Head of caudate nucleus (tissue), 42 donors: Measurements from ENCODE around the gene FGF8.

Experiments
- DNase-seq, 42 donors: peaks; one replicate each; pipeline versions ENCODE4 v3.0.0 to v3.0.0-alpha.2; 2020 to 2021; ENCODE audit warnings: mixed read lengths in 7 of 42
- intact Hi-C: fragments of 100-400 bp; cut with DNase I; formaldehyde crosslinking; loops from one replicate; pipeline ENCODE4 v1.15.0; 2022

Gene FGF8

DNA sequence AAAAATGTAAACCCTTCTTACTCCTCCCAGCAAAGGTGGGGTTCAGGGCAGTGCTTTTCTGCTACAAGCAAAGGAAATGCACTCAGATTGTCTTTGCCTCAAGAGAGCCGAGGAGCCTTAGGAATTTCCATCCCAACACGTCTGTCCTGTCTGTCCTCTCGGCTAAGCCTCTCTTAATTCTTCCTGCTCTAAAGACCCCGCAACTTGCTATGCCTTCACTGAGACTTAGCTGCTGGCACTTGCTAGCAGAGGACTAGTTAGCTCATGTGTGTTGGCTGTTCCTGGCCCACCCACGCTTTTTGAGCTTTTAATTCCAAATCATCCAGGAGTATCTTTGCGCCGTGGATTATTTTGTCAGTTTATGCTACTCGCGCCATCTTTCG, 7.8 kb upstream of the FGF8 start:
- intact Hi-C loops: loop anchor here (5.0 kb wide), 1 partner anchor 181 kb away; no protein-coding TSS in a partner anchor
- DNase-seq: peak in 3 of 42 donors; percentile 7 to 36 (median 12)

DNA sequence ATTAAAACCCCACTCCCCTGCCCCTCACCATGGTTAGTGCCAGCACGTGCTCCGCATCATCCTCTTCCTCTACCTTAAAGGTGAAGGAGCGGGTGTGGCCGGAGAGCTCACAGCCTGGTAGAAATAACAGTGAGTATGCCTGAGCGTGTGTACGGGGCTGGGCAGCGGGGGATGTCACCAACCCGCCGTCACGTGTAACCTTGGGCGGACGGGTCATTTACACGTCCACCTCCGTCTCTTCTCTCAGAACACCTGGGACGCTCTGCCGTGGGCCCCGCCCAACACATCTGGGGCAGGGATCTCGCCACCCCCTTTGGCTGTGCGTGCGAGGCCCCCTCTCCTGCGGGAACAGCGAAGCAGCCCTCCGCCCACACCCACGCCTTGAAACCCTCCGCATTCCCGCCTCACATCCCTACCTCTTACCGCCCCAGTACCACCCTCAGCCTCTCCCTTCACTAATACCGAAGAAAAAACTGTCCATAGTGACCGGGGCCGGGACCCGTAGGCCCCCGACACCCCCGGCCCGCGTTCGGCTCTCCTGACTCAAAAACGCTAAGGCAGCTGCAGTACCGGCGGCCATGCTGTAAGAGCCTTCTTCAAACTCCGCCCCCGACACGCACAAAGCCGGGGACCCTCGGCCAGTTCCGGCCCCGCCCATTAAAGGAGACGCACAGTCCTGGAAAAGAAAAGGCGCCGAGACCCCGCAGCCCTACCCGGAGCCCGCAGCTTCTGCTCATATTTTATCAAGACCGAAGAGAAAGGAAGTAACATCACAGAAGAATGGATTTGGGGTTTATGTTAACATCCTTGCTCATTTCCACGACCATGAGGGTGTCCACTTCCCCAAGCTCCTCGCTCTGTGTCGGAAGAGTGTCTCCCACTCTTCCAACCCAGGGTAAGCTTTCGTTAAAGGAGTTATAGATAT, 7.2 kb upstream of the FGF8 start, which contains the start of gene NPM3:
TSS of gene NPM3 (minus strand) at position 636 of the 925 bp plus-strand sequence. CDS start at position 580, 56 bp downstream.
- peak; percentile 59 to 90 (median 79) for DNase-seq
- intact Hi-C loops: loop anchor here (5.0 kb wide), 1 partner anchor 181 kb away; no protein-coding TSS in a partner anchor

DNA sequence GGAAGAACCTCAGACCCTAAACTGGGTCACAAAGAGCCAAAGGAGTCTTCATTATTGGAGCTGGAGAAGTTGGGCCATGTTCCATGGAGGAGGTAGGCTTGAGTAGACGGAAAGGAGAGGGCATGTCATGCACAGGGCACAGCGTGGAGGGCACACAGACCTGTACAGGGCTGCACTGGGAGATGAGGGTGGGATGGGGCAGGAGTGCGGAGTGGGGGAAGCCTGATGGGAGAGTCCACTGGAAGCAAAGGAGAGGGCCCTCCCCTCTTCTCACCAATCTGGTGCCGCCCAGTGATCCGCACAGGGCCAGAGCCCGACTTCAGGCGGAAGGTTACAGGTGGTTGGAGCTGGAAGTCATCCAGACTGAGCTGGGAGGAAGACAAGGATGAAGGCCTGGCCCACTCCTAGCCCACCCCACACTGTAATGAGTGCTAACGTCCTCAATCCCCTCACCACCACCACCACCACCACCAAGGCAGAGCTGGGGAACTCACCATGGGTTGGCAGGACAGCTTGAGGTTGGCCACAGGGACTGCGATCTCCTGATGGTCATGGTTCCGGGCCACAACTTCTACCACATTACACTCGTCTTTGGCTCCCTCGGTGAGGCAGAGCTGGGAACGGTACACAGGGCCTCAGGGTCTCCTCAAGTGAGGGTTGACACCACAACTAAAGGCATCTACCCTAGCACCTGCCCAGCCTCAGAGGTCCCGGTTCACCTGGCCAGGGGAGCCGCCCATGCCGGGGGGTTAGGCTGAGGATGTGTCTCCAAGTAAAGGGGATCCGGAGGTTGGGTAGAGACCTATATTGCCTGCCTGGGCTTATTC, 6.3 kb upstream of the FGF8 start:
- peak in 5 of 42 donors; percentile 8 to 34 (median 13) for DNase-seq
- intact Hi-C loops: loop anchor here (5.0 kb wide), 1 partner anchor 180 kb away; no protein-coding TSS in a partner anchor

DNA sequence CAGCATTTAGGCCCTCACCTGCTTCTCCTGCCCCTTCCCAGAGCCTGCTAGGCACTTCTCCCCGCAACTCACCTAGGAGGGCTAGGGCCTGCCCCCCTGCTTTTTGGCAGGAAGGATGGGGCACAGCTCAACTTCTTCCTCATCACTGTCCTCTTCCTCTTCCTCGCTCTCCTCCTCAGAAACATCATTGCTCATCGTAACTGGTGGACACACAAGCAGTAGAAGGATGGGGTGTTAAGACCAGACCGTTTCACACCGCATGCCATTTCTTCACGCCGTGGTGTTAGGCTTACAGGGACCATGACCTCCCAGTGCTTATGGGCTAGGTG, 5.7 kb upstream of the FGF8 start:
- intact Hi-C loops: loop anchor here (5.0 kb wide), 1 partner anchor 179 kb away; no protein-coding TSS in a partner anchor
- DNase-seq: peak in 3 of 42 donors; percentile 7 to 29 (median 19)

DNA sequence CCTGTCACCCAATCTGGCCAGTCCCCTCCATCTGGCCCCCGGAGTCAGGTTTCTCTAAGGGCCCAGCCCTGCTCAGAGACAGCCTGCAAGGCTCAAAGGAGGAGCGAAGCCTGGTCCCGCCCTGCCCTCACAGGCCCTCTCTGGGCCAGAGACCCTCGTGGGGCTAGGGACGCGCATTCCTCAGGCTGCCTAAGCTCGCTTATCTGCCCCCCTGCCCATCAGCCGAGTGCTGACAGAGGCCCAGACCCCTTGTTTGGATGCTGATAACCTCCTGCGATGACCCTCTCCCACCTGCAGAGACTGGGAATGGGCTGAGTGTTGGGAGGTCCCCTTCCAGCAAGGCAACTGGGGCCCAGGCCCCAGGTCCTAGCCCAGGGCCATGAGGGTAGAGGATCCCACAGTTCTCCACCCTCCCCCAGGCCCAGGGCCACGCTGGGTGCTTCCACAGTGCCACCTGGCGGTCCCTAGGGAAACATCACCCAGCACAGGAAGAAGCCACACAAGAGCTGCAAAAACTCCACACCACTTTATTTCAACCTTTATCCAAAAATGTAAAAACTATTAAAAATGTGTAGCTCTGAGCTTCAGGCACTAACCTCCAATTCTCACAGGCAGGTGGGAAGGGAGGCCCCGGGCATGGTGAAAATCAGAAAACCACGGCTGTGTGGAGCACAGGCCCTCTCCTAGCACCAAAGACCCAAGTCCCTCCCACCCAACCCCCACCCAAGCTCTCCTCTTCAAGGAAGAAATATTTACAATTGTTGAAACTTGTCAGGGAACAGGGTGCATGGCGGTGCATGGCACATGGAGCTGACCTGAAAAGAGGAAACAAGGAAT, 5.1 kb upstream of the FGF8 start:
- peak; percentile 49 to 88 (median 74) for DNase-seq
- intact Hi-C loops: loop anchor here (5.0 kb wide), 1 partner anchor 179 kb away; no protein-coding TSS in a partner anchor

DNA sequence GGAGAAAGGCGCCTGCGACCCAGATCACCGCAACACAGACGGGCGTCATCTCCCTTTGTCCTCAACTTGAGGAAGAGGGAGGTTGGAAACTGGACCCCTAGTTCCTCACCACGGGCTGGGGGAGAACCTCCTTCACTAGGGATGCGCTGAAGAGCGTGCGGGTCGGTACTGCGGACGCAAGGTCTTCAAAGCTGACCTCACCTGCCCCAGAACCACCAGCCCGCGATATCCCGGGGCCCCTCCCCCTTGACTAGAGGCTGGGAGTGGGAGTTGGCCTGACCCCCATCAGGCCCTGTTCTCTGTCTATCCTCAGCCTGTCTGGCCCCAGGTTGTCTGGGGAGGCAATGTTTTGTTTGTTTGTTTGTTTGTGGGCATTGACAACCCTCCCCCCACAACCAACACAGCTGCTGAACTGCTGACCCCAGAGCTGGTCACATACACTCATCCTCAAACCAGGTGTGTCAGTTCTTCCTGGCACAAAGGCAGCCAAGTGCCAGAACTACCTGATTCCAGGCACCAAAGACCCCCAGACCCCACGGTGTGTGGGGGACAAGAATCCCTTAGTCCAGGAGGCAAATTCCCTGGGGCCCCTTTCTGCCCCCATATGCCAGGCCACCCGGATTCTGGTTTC, 4.4 kb upstream of the FGF8 start:
- intact Hi-C loops: loop anchor here (5.0 kb wide), 1 partner anchor 178 kb away; no protein-coding TSS in a partner anchor
- peak in 4 of 42 donors; percentile 8 to 28 (median 18) for DNase-seq

DNA sequence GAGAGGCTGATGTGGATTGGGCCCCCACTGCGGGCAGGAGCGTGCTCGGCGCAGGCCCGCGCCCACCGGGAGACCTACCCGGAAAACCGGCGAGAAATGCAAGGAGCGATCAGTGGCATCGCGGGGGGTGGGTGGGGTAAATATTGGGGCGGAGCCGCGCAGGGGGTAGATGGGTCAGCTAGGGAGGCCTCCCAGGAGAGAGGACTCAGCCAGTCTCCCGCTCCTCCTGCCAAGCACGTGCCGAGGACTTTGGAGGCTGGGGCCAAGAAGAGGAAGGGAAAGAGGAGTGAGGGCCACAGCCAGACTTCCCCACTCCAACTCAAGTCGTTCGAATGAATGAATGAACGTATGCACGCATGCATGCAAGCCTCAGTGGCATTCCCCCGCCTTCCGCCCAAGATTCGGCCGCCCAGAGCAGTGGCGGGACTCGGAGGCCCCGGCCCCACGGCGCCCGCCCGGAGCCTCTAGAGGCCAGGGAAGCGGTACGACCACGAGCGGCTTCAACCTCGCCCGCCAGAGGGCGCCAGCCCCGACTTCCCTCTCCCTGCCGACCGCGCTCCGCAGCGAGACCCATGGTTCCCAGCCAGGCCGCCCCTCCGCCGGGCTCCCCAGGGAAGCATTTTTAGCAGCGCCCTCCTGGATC, 3.8 kb upstream of the FGF8 start:
- intact Hi-C loops: loop anchor here (5.0 kb wide), 1 partner anchor 177 kb away; no protein-coding TSS in a partner anchor
- DNase-seq: peak; percentile 63 to 94 (median 84)

DNA sequence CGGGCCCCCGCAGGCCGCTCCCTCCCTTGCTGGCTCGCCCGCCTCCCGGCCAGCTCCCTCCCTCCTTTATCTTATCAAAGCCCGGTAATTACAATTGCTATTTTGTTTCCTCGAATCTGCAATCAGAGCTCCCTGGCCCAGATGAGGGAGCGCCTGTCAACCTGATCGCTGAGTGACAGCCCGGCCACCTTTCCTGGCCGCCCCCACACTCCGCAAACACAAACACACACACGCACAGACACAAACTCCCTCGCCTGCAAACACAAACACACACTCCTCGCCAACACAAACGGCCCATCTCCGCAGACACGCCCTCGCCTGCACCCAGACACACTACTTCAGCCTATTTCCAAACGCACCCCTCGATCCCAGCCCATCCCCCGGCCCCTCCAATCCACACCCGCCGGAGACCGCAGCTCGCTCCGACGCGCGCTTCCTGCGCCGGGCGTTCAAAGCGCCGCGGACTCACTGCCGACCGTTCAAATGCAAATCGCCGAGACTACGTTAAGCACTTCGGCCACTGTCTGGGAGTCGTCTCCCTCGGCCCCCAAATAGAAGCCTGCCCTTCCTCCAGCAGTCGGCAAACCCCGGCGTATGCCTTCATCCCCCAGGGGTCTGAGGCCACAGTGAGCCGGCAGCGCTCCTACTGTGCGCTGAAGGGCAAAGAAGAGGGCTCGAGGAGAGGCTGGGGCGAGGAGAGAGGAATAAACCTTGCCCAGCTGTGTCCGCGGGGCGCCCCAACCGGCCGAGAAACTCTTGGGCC, 3.0 kb upstream of the FGF8 start:
- DNase-seq: peak in 6 of 42 donors; percentile 8 to 34 (median 18)
- intact Hi-C loops: no loop called here

DNA sequence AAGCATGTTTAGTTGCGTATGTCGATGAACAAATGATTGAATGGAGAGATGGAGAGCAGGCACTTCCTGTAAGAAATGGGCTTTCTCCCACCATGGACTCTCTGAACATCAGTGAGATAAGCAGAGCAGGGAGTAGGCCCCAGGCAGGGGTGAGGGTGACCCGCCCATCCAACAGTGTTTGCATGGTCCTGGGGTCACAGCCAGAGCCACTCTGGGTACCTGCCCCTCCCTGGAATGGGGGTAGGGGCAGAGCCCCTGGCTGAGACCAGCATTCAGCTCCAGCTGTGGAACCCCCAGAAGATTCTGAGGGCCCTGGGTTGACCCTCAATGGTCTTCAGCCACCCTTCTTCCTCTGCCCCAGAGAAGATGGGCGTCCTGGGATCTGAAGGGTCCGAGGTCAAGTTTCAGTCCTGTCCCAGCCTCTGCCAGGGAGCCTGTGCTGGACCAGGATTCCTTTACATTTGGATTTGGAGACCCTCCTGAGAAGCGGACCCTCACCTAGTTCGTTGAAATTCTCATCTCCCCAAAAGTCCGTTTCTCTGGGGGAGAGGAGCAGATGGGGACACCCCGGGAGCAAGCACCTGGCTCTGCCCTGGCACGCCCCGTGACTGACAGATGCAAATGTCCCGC, 2.4 kb upstream of the FGF8 start:
- intact Hi-C loops: no loop called here
- peak in 4 of 42 donors; percentile 6 to 26 (median 9) for DNase-seq

DNA sequence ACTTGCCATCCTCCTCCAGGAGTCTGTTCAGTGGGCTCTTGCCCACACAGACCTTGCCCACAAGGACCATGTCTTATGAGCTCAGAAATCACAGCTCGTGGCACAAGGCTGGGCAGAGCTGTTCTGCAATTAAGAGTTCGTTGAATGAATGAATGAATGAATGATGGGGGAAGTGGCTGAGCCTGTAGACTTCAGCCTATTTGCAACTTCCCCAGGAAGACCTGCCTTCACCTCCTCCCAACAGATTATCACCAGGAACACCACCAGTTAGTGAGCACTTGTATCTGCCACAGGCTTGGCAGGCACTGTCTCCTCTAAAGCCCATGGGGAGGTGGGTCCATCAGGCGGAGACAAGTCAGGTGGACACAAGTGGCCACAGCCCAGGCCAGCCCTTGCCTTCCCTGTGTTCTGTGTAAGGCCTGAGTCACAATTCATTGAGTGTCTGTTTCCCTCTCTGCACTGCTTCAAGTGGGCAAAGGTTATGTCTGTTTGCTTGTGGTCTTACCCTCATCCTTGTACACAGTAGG, 1.8 kb upstream of the FGF8 start:
- DNase-seq: peak in 4 of 42 donors; percentile 11 to 26 (median 17)
- intact Hi-C loops: no loop called here

DNA sequence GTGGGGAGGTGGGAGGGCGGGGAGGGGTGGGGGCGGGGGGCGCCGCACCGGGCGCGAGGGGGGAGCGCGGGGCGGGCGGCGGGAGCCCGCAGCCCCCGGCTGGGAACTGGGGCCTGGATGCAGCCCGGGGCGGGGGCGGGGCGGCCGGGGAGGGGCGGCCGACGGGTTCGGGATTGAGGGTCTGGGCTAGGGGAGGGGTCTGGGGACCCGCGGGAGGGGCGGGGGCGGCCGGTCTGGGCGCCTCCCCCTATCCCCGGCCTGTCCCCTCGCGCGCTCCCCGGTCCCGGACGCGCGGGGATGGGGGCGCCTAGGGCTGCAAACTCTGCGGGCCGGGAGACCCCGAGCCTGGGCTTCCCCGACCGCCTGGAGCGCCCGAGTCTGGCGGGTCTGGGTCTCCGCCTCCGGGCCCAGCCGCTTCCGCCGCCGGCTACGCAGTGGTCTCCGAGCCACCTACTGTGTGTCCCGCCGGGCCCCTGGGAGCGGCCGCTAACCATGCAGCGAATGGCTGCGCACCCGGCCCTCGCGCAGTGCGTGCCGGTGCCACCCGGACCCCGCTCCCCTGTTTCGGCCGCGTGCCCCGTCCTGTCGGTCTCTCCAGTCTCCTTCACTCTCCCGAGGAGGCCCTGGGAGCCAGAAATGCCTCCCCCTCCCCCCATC, 375 bp upstream of the FGF8 start:
- peak in 5 of 42 donors; percentile 3 to 25 (median 10) for DNase-seq
- intact Hi-C loops: no loop called here

DNA sequence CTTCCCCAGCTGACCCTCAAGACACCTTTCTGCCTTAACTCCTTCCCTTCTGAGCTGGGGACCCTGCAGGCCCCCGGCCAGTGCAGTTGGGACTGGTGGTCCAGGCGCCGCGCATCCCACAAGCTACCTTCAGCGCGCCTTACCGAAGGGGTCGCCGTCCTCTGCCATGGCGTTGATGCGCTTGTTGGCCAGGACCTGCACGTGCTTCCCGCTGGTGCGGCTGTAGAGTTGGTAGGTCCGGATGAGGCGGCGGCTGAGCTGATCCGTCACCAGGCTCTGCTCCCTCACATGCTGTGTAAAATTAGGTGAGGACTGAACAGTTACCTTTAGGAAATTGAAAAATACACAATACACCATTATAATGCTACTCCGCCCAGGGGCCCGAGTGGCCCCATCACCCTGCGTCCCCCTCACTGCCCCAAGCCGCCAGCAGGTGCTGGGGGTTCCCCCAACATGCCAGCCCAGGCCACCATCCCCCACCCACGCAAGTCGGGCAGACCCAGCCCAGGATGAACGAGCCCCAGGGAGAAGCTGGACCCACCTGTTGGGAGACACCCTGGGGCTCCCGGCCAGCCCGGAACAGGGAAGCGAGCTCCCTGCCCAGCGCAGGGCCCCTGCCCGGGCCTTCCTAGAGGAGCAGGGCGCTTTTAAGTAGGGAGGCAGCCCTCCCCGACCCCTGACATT, 1.2 kb downstream of the FGF8 start:
- peak in 2 of 42 donors; percentile 7 to 21 for DNase-seq
- intact Hi-C loops: no loop called here

DNA sequence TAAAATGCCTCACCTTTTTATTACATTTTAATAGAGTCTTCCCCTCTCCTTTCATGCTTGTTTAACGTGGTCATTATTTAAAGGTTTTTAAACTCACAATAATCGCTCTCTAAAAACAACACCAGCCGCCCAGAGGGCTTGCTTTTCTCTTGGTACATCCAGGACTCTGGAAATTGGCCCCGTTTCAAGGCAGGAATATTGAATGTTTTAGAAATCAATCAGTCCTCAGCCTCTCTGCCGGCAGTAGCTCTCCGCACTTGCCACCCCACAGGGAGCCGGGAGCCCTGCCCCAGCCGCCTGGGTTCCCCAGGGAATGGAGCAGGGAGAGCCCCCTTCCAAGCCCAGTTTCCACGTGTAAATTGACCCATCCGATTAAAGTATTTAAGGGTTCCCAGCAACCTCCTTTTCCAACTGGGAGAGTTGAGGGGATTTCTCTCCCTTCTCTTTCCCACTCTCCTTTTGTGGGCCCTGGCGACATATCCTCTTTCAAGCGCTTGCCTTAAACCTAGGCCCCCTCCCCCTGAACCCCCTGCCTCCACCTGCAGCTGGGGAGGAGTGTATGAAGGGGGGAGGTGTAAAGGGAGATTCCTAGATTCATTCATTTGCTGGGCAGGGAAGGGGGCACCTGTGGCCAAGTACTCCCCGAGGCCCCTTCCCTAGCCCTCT, 1.9 kb downstream of the FGF8 start:
- intact Hi-C loops: no loop called here
- DNase-seq: peak in 3 of 42 donors; percentile 4 to 15 (median 12)
